SK-N-MC (cell line): ENCODE measurements around the gene AP4M1.
A peak's percentile ranks its signal among the peaks of the same experiment; 100 is the strongest.

Experiments
- DNase-seq: peaks from one replicate; pipeline ENCODE4 v3.0.0-alpha.2; 2011; ENCODE audit warnings: low read depth, low spot score
- H3K27ac ChIP-seq: fragments of 200-600 bp; sonication (generic); 2 replicates; pipeline ENCODE4 v1.5.1; 2016; ENCODE audit warnings: mixed run types
- H3K36me3 ChIP-seq: fragments of 200-600 bp; sonication (generic); 2 replicates; pipeline ENCODE4 v1.6.1; 2017; ENCODE audit warnings: antibody characterized with exemption, low read length, mixed read lengths; ENCODE audit not compliant: insufficient read depth
- H3K4me3 ChIP-seq: fragments of 200-600 bp; sonication (generic); 2 replicates; pipeline ENCODE4 v1.5.1; 2016
- H3K9ac ChIP-seq: fragments of 200-600 bp; sonication (generic); 2 replicates; pipeline ENCODE4 v1.8.0; 2017; ENCODE audit warnings: mixed run types, mixed read lengths; ENCODE audit not compliant: insufficient read length
- H3K9me3 ChIP-seq: fragments of 200-600 bp; sonication (generic); 2 replicates; pipeline ENCODE4 v1.6.1; 2017; ENCODE audit warnings: low read depth, mild to moderate bottlenecking, antibody characterized with exemption, low read length, moderate library complexity, mixed read lengths
- EZH2 ChIP-seq: fragments of 200-600 bp; sonication (generic); IDR thresholded peaks from one replicate; pipeline ENCODE4 v1.6.1; 2017; ENCODE audit warnings: antibody characterized with exemption
- FOXP2 ChIP-seq: optimal IDR thresholded peaks from 2 replicates; pipeline ENCODE3; 2011; ENCODE audit warnings: mild to moderate bottlenecking, moderate library complexity; ENCODE audit not compliant: insufficient read depth; ENCODE audit errors: extremely low read length, control extremely low read depth
- POLR2AphosphoS5 ChIP-seq: IDR thresholded peaks from 2 replicates; pipeline ENCODE4 v1.6.1; 2012; ENCODE audit warnings: mild to moderate bottlenecking, low read depth, low read length, borderline replicate concordance

The AP4M1 gene

GRCh38 chr7:100107890-100108289 lies 6.4 kb downstream of the AP4M1 start:
- TF ChIP-seq EZH2 (no peak), POLR2AphosphoS5 (no peak), FOXP2 (no peak)
- no peaks in the 10 kb centered on the region for H3K9me3 ChIP-seq
- no peak overlapping the region for H3K9ac ChIP-seq
- DNase-seq = no peak
- H3K27ac ChIP-seq = no peak overlapping the region
- H3K4me3 ChIP-seq = no peak overlapping the region
- H3K36me3 ChIP-seq = peaks cover 59% of the 10 kb centered on the region

- no peak overlapping the region for H3K27ac ChIP-seq
- no peak overlapping the region for H3K9ac ChIP-seq
- peaks cover 58% of the 10 kb centered on the region for H3K36me3 ChIP-seq
- TF ChIP-seq POLR2AphosphoS5 (no peak), EZH2 (no peak), FOXP2 (no peak)
- no peaks in the 10 kb centered on the region for H3K9me3 ChIP-seq
- no peak overlapping the region for H3K4me3 ChIP-seq
- DNase-seq = no peak
Measured at GRCh38 chr7:100109521-100110163, 8.2 kb downstream of the AP4M1 start.

- TF ChIP-seq POLR2AphosphoS5 = no peak
- TF ChIP-seq FOXP2 = no peak
- TF ChIP-seq EZH2 = no peak
- H3K9me3 ChIP-seq = no peaks in the 10 kb centered on the region
- peaks cover 60% of the 10 kb centered on the region for H3K36me3 ChIP-seq
- H3K4me3 ChIP-seq = no peak overlapping the region
- no peak overlapping the region for H3K9ac ChIP-seq
- no peak for DNase-seq
- no peak overlapping the region for H3K27ac ChIP-seq
Measured at GRCh38 chr7:100111156-100111555, 9.7 kb downstream of the AP4M1 start.

- TF ChIP-seq FOXP2 = no peak
- no peak for TF ChIP-seq POLR2AphosphoS5
- no peak for TF ChIP-seq EZH2
- peaks cover 56% of the 10 kb centered on the region for H3K36me3 ChIP-seq
- H3K9ac ChIP-seq = no peak overlapping the region
Measured at GRCh38 chr7:100111914-100112313, 10.5 kb downstream of the AP4M1 start.

GRCh38 chr7:100115026-100115425 lies 13.6 kb downstream of the AP4M1 start:
- Histone ChIP-seq H3K9me3 (no peaks in the 10 kb centered on the region), H3K4me3 (no peak overlapping the region), H3K36me3 (peaks cover 30% of the 10 kb centered on the region), H3K27ac (no peak overlapping the region), H3K9ac (no peak overlapping the region)
- DNase-seq = no peak
- TF ChIP-seq POLR2AphosphoS5 = no peak
- TF ChIP-seq FOXP2 = no peak
- no peak for TF ChIP-seq EZH2

More at GRCh38 chr7:100111914-100112313, 10.5 kb downstream of the AP4M1 start:
- no peak overlapping the region for H3K4me3 ChIP-seq
- H3K9me3 ChIP-seq = no peaks in the 10 kb centered on the region
- no peak for DNase-seq
- no peak overlapping the region for H3K27ac ChIP-seq

- Histone ChIP-seq H3K4me3 (peak overlapping the region; percentile 97), H3K9ac (peak overlapping the region; percentile 78), H3K9me3 (no peaks in the 10 kb centered on the region), H3K36me3 (peaks cover 7% of the 10 kb centered on the region; the same call in 1 of the 2 replicates), H3K27ac (no peak overlapping the region; the same call in 1 of the 2 replicates)
- TF ChIP-seq FOXP2 = no peak
- no peak for TF ChIP-seq EZH2
- TF ChIP-seq POLR2AphosphoS5 = no peak
- no peak for DNase-seq
Measured at GRCh38 chr7:100118388-100119071, 17.1 kb downstream of the AP4M1 start.

GRCh38 chr7:100119072-100119969 lies 17.9 kb downstream of the AP4M1 start, which contains the start of the genes CNPY4 and TAF6:
TSS of gene CNPY4 (plus strand) at chr7:100119634. CDS start at chr7:100119745, 111 bp downstream.
TSS of gene TAF6 (minus strand) at chr7:100119358. CDS start at chr7:100114209, 5,149 bp downstream.
- Histone ChIP-seq H3K27ac (peak within 1 kb of the TSS; percentile 90), H3K9me3 (no peaks in the 10 kb centered on the region), H3K9ac (peak within 1 kb of the TSS; percentile 78), H3K36me3 (peaks cover 2% of the 10 kb centered on the region; the same call in 1 of the 2 replicates), H3K4me3 (peak within 1 kb of the TSS; percentile 97)
- peak; percentile 92 for DNase-seq
- TF ChIP-seq FOXP2 (no peak), POLR2AphosphoS5 (peak; percentile 85)

- Histone ChIP-seq H3K36me3 (peaks cover 2% of the 10 kb centered on the region; the same call in 1 of the 2 replicates), H3K9ac (peak overlapping the region; percentile 78), H3K4me3 (peak overlapping the region; percentile 97), H3K27ac (peak overlapping the region; percentile 90; the same call in 1 of the 2 replicates), H3K9me3 (no peaks in the 10 kb centered on the region)
- no peak for DNase-seq
- TF ChIP-seq POLR2AphosphoS5 (no peak), FOXP2 (no peak), EZH2 (no peak)
Measured at GRCh38 chr7:100119970-100120732, 18.7 kb downstream of the AP4M1 start.
